Left cardiac atrium (tissue), 4 donors: ENCODE results near the gene LCTL. TPM values are rescaled to one million over a fixed set of nuclear protein-coding genes. Genes with fewer than 3 reads are reported as not detected.
A peak's percentile ranks its signal among the peaks of the same experiment; 100 is the strongest.
"Not testable (repeated sequence)": the region's sequence is repeated elsewhere in the genome, so short reads cannot be mapped to it uniquely, and the experiment has no call there.

ENCODE experiments used
- ATAC-seq, 2 donors: fragments of 200-7000 bp; cut with Tn5 transposase; one replicate each; pipeline ENCODE4 v1.9.1; 2020; ENCODE audit warnings: mild to moderate bottlenecking in 2 of 2, moderate library complexity in 2 of 2
- DNase-seq: peaks from one replicate; pipeline ENCODE4 v3.0.0-alpha.2; 2020
- intact Hi-C, 2 donors: fragments of 100-400 bp; cut with DNase I; formaldehyde crosslinking; loops; one replicate each; pipeline versions ENCODE4 v1.14.1 to v1.15.1; 2022 to 2023
- total RNA-seq, 2 donors: library from RNA; stranded (reverse); fragmentation: NEBNext Ultra II Directional; extraction: Animal tissue kit (Norgen Biotek cat#: 25700); gene quantifications; one replicate each; pipeline ENCODE4 v1.2.1, GENCODE V29; 2021
- donor health status: DM: no; HTN: yes; CAD: no.
- donor health status: DM: no; HTN: yes; CAD: no; lungs with severe emphysema.
- donor health status: DM: yes; HTN: yes; CAD: no.
- donor health status: Dilated cardiomyopathy.

LCTL gene
- total RNA-seq, 2 donors from 2014 or later: not detected

DNA sequence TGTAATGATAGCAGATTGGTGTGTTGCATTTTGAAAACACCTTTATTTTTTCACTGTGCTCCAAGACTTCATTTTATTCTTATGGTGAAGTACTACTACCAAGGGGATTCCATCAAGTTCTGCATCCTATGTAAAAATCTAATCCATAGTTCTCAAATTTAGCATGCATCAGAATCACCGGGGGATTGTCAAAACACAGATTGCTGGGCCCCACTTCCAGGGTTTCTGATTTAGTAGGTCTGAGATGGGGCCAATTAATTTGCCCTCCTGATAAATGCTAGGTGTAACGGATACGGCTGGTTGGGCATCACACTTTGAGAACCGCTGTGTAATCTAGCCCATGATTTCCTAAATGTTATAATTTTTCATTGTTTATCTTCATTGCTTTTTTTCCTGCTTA, 60.0 kb downstream of the LCTL start:
- no peak for DNase-seq
- ATAC-seq: no peak
- intact Hi-C loops: loop anchor here in 1 of 2 donors (2.0 kb wide), 1 partner anchor 119 kb away; the partner anchor contains the start of gene MAP2K1

DNA sequence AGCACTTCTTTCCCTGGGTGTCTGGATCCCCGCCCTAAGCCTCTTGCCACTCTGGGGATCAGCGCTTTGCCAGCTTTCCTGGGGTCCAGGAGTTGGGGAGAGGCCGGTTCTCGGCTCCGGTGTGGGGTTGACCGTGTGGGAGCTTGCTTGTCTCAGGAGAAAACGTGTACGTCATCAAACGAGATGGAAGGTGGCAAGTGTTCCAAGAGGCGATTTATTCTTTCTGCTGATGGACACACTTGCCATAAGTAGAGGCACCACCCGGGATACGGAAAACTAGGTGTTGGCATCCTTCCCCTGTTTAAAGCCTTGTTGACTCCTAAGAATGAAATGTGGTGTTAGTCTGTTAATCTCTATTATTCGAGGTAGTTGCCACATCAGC, 60.4 kb downstream of the LCTL start:
- intact Hi-C loops: loop anchor here in 1 of 2 donors (2.0 kb wide), 1 partner anchor 119 kb away; the partner anchor contains the start of gene MAP2K1
- DNase-seq (no peak), ATAC-seq (peak in 1 of 2 donors; percentile 20)

DNA sequence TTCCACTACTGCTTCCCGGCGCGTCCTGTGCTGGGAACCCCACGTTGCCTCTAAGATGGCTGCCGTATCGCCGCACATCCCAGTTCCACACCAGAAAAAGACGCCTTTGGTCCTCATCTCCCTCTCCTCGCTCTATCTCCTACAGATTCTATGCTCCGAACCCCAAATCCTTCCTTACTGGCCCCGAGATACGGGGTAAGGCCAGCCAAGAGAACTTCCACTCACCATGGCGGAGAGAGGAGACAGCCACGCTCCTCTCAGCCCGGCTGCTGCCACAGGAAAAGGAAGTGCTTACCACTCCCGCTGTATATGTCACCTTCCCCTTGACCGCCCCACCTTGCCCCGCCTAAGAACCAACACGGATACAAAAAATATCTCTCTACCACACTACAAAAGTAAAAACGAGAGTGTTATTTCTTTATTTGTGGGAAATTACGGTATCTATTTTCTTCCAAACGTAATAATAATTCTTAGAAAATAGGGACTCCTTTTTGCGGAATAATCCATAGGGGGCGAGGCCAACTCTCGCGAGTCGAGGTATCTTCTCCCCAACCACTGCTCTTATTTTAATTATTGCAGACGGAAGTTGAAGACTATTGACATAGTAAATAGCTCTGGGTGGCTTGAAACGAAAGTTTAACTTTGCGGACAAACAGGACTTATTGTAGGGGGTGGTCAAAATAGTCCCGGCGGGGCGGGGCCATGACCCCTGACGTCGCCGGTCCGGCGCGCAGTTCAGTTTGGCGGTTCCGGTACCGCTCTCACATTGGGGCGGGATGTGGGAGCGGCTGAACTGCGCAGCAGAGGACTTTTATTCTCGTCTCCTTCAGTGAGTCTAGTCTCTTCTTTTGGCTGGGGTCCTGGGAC, 61.0 kb downstream of the LCTL start, which contains the start of the genes RPL4 and ZWILCH:
RPL4 (minus strand) TSS at position 293 of the 867 bp plus-strand sequence; CDS start at position 228, 65 bp downstream.
ZWILCH (plus strand) TSS at position 764 of the 867 bp plus-strand sequence; CDS start at position 777, 13 bp downstream.
- peak; percentile 85 for DNase-seq
- intact Hi-C loops: loop anchor here in 1 of 2 donors (2.0 kb wide), 1 partner anchor 118 kb away; the partner anchor contains the start of gene MAP2K1
- peak; percentile 94 to 96 for ATAC-seq

DNA sequence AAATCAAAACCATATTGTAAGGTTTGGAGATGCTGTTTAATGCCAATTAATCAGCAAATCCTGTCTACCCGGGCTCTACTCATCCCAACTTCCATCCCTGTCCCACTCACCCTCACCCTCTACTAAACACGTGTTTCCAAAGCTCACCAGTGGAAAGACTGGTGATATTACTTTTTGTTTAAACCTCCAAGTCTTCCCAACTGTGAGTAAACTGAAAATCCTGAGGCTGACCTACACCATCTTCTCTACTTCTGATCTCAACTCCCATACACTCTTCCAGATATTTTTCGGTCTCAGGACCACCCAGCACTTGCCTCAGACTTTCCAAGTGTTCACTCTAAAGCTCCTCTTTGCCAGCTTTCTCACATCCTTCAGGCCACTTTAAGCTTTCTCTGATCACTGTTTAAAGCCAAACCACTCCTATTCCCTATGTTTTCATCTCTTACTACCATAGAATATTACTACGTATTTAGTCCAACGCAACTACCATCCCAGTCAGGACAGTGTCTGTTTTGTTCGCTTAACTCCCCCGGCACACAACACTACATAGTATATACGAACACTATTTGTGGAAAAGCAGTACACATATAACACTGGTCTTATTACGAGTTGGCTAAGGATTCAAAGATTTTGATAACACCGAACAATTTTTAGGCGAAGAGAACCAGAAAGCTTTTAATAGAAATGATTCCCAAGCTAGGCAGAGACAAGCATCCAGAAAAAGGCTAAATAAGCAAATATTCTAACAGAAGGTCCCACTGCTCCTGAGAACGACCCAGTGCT, 61.8 kb downstream of the LCTL start:
- DNase-seq: no peak
- intact Hi-C loops: loop anchor here in 1 of 2 donors (2.0 kb wide), 1 partner anchor 117 kb away; the partner anchor contains the start of gene MAP2K1
- no peak for ATAC-seq

DNA sequence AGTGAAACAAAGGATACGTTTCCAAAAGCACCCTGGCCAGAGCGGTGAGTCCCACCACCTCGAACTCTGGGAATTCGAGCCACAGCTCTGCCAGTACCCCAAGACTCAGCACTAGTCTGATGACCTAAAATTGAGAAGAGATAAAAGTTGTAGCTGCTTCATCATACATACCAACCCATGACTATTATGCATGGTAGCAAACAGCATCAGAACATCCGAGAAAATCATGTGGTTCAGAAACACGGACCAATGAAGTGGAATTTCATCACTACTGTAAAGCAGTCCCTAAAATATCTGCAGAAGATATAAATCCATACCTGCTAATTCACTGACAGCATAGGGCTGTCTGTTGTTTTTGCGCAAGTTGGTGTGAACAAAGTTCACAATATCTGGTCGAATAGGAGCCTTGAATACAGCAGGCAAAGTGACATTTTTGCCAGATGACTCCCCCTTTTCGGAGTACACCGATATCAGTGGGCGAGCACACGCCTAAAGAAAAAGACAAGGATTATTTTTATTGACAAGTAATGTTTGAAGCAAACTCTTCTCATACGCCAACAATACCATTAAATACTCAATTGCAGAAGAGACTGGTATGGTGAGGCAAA, 62.7 kb downstream of the LCTL start:
- ATAC-seq, DNase-seq, intact Hi-C loops: not testable (repeated sequence)

DNA sequence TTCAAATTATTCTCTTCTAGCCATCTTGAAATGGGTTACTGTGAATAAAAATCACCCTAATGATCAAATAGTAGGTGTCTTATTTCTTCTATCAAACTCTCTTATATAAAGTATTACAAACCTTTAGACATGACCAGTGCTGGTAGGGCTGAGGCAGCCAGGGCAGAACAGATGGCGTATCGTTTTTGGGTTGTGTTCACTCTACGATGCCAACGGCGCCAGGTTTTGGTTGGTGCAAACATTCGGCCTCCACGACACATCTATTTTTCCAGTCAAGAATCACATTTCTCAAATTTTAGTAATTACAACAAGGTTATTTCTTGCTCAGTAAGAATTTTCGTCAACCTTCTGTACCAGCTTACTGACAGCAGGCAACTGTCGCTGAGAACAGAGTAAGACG, 63.3 kb downstream of the LCTL start:
- ATAC-seq (no peak), DNase-seq (no peak)
- intact Hi-C loops: no loop called here

DNA sequence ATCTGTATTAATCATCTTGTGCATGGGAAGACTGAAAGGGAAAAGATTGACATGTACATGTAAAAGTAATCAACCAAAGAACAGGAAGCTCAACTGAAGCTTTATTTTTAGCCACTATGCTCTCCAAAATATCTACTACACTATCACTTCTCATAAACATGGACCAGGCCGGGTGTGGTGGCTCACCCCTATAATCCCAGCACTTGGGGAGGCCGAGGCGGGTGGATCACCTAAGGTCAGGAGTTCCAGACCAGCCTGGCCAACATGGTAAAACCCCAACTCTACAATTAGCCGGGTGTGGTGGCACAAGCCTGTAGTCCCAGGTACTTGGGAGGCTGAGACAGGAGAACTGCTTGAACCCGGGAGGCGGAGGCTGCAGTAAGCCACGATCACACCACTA, 65.5 kb downstream of the LCTL start:
- DNase-seq, ATAC-seq, intact Hi-C loops: not testable (repeated sequence)

DNA sequence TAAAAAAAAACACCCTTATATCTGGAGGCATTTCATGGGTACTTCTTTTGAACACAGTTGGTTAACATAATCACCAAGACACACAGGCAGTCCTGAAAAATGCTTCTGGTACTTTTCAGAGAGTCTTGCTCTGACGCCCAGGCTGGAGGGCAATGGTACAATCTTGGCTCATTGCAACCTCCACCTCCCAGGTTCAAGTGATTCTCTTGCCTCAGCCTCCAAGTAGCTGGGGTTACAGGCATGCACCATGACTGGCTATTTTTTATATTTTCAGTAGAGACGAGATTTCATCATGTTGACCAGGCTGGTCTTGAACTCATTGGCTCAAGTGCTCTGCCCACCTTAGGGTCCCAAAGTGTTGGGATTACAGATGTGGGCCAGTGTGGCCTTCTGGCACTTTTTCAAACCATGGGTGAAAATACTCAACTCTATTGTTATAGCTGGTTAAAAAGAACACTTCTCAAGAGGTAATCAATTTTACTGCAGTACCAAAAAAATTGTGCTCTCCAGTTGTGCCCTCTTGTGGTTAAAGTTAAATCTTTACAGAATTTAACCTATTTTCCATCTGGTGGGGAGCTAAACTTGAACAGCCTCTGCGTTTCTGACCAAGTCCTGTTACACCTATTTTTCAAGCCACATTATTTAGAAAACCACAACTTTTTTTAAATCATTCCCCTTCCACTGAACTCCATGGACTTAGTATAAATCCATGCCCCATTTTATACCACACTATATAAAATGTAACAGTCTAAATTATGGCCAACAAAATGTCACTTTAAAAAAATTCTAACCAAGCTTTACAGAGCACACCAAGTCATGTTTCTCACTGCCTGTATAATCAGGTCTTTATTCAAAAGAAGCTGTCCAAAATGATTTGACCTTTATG, 67.1 kb downstream of the LCTL start:
- DNase-seq (no peak), ATAC-seq (no peak)
- intact Hi-C loops: loop anchor here in 1 of 2 donors (10.0 kb wide), 1 partner anchor 114 kb away; the partner anchor contains the start of gene MAP2K1

Other genes with a start within 250 kb of the LCTL start
- gene TIPIN, start 209.3 kb downstream of the LCTL start, total RNA-seq: 1 to 10 TPM; 4.3 to 6.1 TPM
- gene MAP2K1, start 179.1 kb downstream of the LCTL start, total RNA-seq: 10 to 100 TPM; 40.3 to 52.3 TPM
- gene SNAPC5, start 68.2 kb downstream of the LCTL start, total RNA-seq: 10 to 100 TPM; 32.3 to 33.3 TPM
- 1,000 to 10,000 TPM; 1,466 to 1,535 TPM for gene RPL4, start 61.1 kb downstream of the LCTL start, total RNA-seq
- gene ZWILCH, start 60.7 kb downstream of the LCTL start, total RNA-seq: 1 to 10 TPM; 2.3 to 3.5 TPM
- gene SMAD6, start 136.2 kb upstream of the LCTL start, total RNA-seq: 10 to 100 TPM; 13.5 to 51.5 TPM